22Rv1 (cell line): ENCODE results near the gene KRT40.

Experiments used
- CTCF ChIP-seq: fragments of 450-650 bp; IDR thresholded peaks from 2 replicates; pipeline ENCODE4 v1.5.1; 2017; ENCODE audit warnings: mild to moderate bottlenecking
- ZFX ChIP-seq: fragments of 450-650 bp; IDR thresholded peaks from 2 replicates; pipeline ENCODE4 v1.6.1; 2017; ENCODE audit warnings: antibody characterized with exemption, borderline replicate concordance

GRCh38 chr17:40974366-40974765, 9.8 kb downstream of the KRT40 start:
- no peak for TF ChIP-seq CTCF
- no peak for TF ChIP-seq ZFX
